HG03159 (cell line): ENCODE results near the gene BMPR1A.

Experiments
- ATAC-seq: cut with Tn5 transposase; IDR thresholded peaks from one replicate; pipeline ENCODE4 v1.9.1; 2021; ENCODE audit warnings: mild to moderate bottlenecking, moderate library complexity; ENCODE audit not compliant: unreplicated experiment

BMPR1A gene

DNA sequence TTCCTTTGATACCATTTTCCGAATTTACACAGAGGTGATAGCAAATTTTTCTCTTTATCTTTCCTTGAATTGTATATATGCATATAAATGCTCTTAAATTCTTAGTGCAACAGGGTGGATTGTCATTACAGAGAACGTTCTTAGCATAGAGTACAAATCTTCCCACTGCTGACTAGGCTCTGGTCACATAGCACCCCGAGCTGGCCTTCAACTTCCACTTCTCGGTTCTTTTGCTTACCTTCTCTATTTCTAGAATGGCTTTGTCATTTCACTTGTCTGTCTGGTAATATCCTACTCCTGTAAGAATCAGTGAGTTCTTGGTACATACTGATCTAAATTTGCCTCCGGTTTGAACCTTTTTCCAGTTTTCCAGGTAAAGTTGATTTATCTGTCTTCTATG lies 225.3 kb downstream of the BMPR1A start:
- no peak for ATAC-seq
